Activated CD4-positive, CD25-positive, alpha-beta regulatory T cell treated with anti-CD3 and anti-CD28 coated beads, Interleukin-2, amount 50 U/mL, for 16 hours (primary cell): ENCODE results near the gene MLLT1.

Experiments
- DNase-seq: peaks from one replicate; pipeline ENCODE4 v3.0.0-alpha.2; 2020; ENCODE audit warnings: low read depth, low spot score

The MLLT1 gene

GRCh38 chr19:6275170-6275744 is 4.5 kb downstream of the MLLT1 start:
- DNase-seq = no peak

GRCh38 chr19:6274756-6275155 is 5.0 kb downstream of the MLLT1 start:
- DNase-seq = no peak

GRCh38 chr19:6273701-6274601 is 5.8 kb downstream of the MLLT1 start:
- DNase-seq = no peak

GRCh38 chr19:6272913-6273600 is 6.7 kb downstream of the MLLT1 start:
- no peak for DNase-seq

- no peak for DNase-seq
Observed at GRCh38 chr19:6272411-6272791, 7.4 kb downstream of the MLLT1 start.

- no peak for DNase-seq
Observed at GRCh38 chr19:6271721-6272410, 7.9 kb downstream of the MLLT1 start.

- DNase-seq = no peak
Observed at GRCh38 chr19:6271251-6271650, 8.5 kb downstream of the MLLT1 start.

GRCh38 chr19:6270822-6271221 is 9.0 kb downstream of the MLLT1 start:
- DNase-seq = no peak

GRCh38 chr19:6270076-6270745 is 9.6 kb downstream of the MLLT1 start:
- no peak for DNase-seq

- no peak for DNase-seq
Observed at GRCh38 chr19:6269101-6269886, 10.5 kb downstream of the MLLT1 start.

- no peak for DNase-seq
Observed at GRCh38 chr19:6268382-6268771, 11.4 kb downstream of the MLLT1 start.

GRCh38 chr19:6267552-6268381 is 12.0 kb downstream of the MLLT1 start:
- no peak for DNase-seq

- no peak for DNase-seq
Observed at GRCh38 chr19:6264803-6265202, 15.0 kb downstream of the MLLT1 start.

- DNase-seq = no peak
Observed at GRCh38 chr19:6263735-6264444, 15.9 kb downstream of the MLLT1 start.

GRCh38 chr19:6263306-6263705 is 16.5 kb downstream of the MLLT1 start:
- DNase-seq = no peak

GRCh38 chr19:6262519-6262918 is 17.3 kb downstream of the MLLT1 start:
- DNase-seq = no peak

GRCh38 chr19:6261883-6262282 is 17.9 kb downstream of the MLLT1 start:
- no peak for DNase-seq

GRCh38 chr19:6260912-6261650 is 18.7 kb downstream of the MLLT1 start:
- no peak for DNase-seq
